Keratinocyte (primary cell): ENCODE data around the gene VPS13A. TPM values are rescaled to one million over a fixed set of nuclear protein-coding genes. Genes with fewer than 3 reads are reported as not detected.

ENCODE experiments used
- DNase-seq: peaks from one replicate; pipeline ENCODE4 v3.0.0-alpha.2; 2011; ENCODE audit warnings: low read depth, missing footprints, low spot score
- FAIRE-seq: peaks from 2 replicates; lab custom pipeline; 2011; peaks lifted over from hg19 to GRCh38; lab: Jason Lieb, UNC
- H2AFZ ChIP-seq: 2 replicates; pipeline ENCODE4 v1.6.0; 2012; ENCODE audit warnings: low read length, control low read depth, inconsistent platforms; ENCODE audit not compliant: control insufficient read depth
- H3K27ac ChIP-seq: 2 replicates; pipeline ENCODE4 v1.5.1; 2011; ENCODE audit warnings: low read length; ENCODE audit not compliant: control insufficient read depth, insufficient read depth
- H3K27me3 ChIP-seq: 3 replicates; pipeline ENCODE4 v1.6.0; 2011; ENCODE audit warnings: low read length; ENCODE audit not compliant: control insufficient read depth, insufficient read depth; ENCODE audit errors: extremely low read depth
- H3K36me3 ChIP-seq, 2 experiments: 2 replicates in 1 of 2; 3 replicates in 1 of 2; pipeline ENCODE4 v1.5.1; 2011; ENCODE audit warnings: low read length in 2 of 2, mild to moderate bottlenecking in 1 of 2; ENCODE audit not compliant: control insufficient read depth in 2 of 2, insufficient read depth in 2 of 2; ENCODE audit errors: extremely low read depth in 1 of 2
- H3K4me1 ChIP-seq: 3 replicates; pipeline ENCODE4 v1.5.1; 2011; ENCODE audit warnings: low read length; ENCODE audit not compliant: control insufficient read depth, insufficient read depth; ENCODE audit errors: extremely low read depth
- H3K4me2 ChIP-seq: 3 replicates; pipeline ENCODE4 v1.6.0; 2011; ENCODE audit warnings: low read depth, low read length; ENCODE audit not compliant: control insufficient read depth, insufficient read depth; ENCODE audit errors: extremely low read depth
- H3K4me3 ChIP-seq, 3 experiments: fragments of 200-600 bp in 1 of 3; sonication (generic) in 1 of 3; 2 replicates in 2 of 3; 3 replicates in 1 of 3; pipeline ENCODE4 v1.5.1; 2011 to 2016; ENCODE audit warnings: low read length in 3 of 3, mild to moderate bottlenecking in 3 of 3, control low read depth in 2 of 3, inconsistent platforms in 1 of 3, low read depth in 1 of 3, mixed read lengths in 1 of 3, mixed run types in 1 of 3, moderate library complexity in 1 of 3; ENCODE audit not compliant: control insufficient read depth in 2 of 3, insufficient read depth in 2 of 3; ENCODE audit errors: extremely low read depth in 1 of 3
- H3K79me2 ChIP-seq: 2 replicates; pipeline ENCODE4 v1.6.0; 2012; ENCODE audit warnings: low read length; ENCODE audit not compliant: control insufficient read depth, insufficient read depth
- H3K9ac ChIP-seq: 3 replicates; pipeline ENCODE4 v1.6.0; 2011; ENCODE audit warnings: low read length; ENCODE audit not compliant: control insufficient read depth, insufficient read depth; ENCODE audit errors: extremely low read depth
- H3K9me1 ChIP-seq: 3 replicates; pipeline ENCODE4 v1.6.0; 2011; ENCODE audit warnings: low read length; ENCODE audit not compliant: control insufficient read depth, insufficient read depth; ENCODE audit errors: extremely low read depth
- H3K9me3 ChIP-seq: 2 replicates; pipeline ENCODE4 v1.5.1; 2012; ENCODE audit warnings: low read depth, low read length; ENCODE audit not compliant: control insufficient read depth
- H4K20me1 ChIP-seq: 3 replicates; pipeline ENCODE4 v1.6.0; 2011; ENCODE audit warnings: low read length; ENCODE audit not compliant: control insufficient read depth, insufficient read depth; ENCODE audit errors: extremely low read depth
- EZH2 ChIP-seq: IDR thresholded peaks from one replicate; pipeline ENCODE4 v1.6.1; 2012; ENCODE audit warnings: inconsistent platforms, mild to moderate bottlenecking, low read length, moderate library complexity
- dilution Hi-C: fragments of 300-500 bp; cut with MboI; formaldehyde crosslinking; loops from one replicate; pipeline ENCODE4 v1.7.0; 2020; ENCODE audit warnings: low sequenced_read_pairs; ENCODE audit not compliant: extremely low pct_ligation_motif_present
- polyA plus RNA-seq, 5 experiments: library from polyadenylated mRNA; depleted of rRNA in 3 of 5; stranded (reverse) in 3 of 5; stranded (forward) in 1 of 5; unstranded in 1 of 5; fragments of >200 nt; gene quantifications; 1 replicate in 1 of 5; 2 replicates in 3 of 5; 3 replicates in 1 of 5; pipeline versions ENCODE4 v1.2.1 to v1.2.3, GENCODE V29; 2011 to 2012; ENCODE audit warnings: missing spikeins in 2 of 5, low read depth in 1 of 5, low replicate concordance in 1 of 5
- TF ChIP-seq, protein P1 (sequence below), 3 experiments: IDR thresholded peaks in 1 of 3; conservative IDR thresholded peaks in 1 of 3; optimal IDR thresholded peaks in 1 of 3; 2 replicates in 2 of 3; 3 replicates in 1 of 3; pipeline versions ENCODE3 to v1.5.1; 2011; ENCODE audit warnings: low read length in 3 of 3, mild to moderate bottlenecking in 3 of 3, moderate library complexity in 2 of 3, control low read depth in 1 of 3, inconsistent platforms in 1 of 3; ENCODE audit not compliant: insufficient read depth in 2 of 3; ENCODE audit errors: extremely low read depth in 1 of 3

Gene VPS13A
- polyA plus RNA-seq, 1 donor (not counting 4 experiments of a cell fraction or from before 2014, with no cell fraction given) = 55.3 TPM

DNA sequence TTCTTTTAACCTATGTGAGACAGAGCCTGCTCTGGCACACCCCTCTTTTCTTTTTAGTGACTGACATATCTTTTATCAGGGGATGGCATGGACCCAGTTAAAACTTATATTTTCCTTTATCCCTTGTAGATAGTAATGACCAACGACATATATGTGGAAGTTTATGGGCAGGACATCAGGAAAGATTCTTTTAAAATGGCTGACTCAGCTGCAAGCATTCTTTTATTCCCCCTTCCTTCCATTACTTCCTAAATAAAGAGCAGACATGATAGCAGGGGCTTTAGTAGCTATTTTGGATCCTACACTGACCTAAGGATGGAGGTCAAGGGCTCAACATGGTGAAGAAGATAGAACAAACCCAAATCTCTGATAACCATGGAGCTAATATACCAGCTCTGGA, 25.0 kb upstream of the VPS13A start:
- no peak for FAIRE-seq
- dilution Hi-C loops = no loop called here

DNA sequence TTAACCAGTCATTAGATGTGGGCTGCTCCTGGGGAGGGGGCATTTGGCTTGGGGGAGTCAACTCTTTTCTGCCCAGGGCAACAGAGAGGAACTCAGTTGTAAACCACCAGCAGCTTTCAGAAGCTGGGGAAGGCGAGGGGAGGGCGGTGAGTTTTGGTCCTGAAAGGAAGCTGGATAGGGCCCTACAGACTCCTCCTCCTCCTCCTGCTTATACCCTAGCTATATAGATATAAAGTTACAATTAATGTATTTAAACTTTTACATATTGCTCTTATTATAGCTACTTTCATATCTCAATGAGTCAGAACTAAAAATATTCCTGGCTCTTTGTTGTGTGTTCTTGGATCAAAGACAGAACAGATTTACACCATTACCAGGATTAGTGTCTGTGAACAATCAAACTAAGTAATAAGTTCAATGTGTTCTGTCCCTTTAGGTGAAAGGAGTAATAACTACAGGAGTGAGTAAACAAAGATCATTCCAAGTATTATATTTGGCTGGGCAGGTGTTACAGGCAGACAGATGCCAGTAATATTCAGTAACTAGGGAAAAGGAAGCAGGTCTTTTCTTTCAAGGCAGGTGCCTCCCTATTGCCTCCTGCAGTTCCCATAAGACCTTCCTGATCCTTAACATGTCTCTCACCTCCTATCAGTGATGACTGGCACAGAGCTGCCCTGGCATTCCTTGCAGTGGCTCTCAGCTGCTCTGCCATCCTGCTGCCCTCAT, 20.5 kb upstream of the VPS13A start:
- no peak for DNase-seq
- peaks cover 36% of the 10 kb centered on the region for H3K4me1 ChIP-seq
- H2AFZ ChIP-seq = peak overlapping the region; percentile 71
- no peak for FAIRE-seq
- no peaks in the 10 kb centered on the region for H3K9me1 ChIP-seq
- no peak overlapping the region for H3K4me2 ChIP-seq
- no peaks in the 10 kb centered on the region for H3K36me3 ChIP-seq
- no peaks in the 10 kb centered on the region for H3K9me3 ChIP-seq
- no peaks in the 10 kb centered on the region for H3K79me2 ChIP-seq
- no peak overlapping the region for H3K4me3 ChIP-seq
- dilution Hi-C loops = no loop called here
- no peaks in the 10 kb centered on the region for H3K27me3 ChIP-seq
- H3K27ac ChIP-seq = peak overlapping the region; percentile 6
- H4K20me1 ChIP-seq = no peaks in the 10 kb centered on the region
- H3K9ac ChIP-seq = no peak overlapping the region
- TF ChIP-seq, protein P1, sequence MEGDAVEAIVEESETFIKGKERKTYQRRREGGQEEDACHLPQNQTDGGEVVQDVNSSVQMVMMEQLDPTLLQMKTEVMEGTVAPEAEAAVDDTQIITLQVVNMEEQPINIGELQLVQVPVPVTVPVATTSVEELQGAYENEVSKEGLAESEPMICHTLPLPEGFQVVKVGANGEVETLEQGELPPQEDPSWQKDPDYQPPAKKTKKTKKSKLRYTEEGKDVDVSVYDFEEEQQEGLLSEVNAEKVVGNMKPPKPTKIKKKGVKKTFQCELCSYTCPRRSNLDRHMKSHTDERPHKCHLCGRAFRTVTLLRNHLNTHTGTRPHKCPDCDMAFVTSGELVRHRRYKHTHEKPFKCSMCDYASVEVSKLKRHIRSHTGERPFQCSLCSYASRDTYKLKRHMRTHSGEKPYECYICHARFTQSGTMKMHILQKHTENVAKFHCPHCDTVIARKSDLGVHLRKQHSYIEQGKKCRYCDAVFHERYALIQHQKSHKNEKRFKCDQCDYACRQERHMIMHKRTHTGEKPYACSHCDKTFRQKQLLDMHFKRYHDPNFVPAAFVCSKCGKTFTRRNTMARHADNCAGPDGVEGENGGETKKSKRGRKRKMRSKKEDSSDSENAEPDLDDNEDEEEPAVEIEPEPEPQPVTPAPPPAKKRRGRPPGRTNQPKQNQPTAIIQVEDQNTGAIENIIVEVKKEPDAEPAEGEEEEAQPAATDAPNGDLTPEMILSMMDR (optimal IDR thresholded peaks at IDR 0.05 in 1 of 3, IDR thresholded peaks at IDR 0.05 in 1 of 3, conservative IDR thresholded peaks at IDR 0.05 in 1 of 3; ENCODE audit: extremely low read depth in 1 of 3, insufficient read depth in 2 of 3, low read length in 3 of 3) = no peak
- TF ChIP-seq EZH2 = no peak

More for the DNA sequence above, 25.0 kb upstream of the VPS13A start:
- H3K4me3 ChIP-seq = no peak overlapping the region
- peaks cover 8% of the 10 kb centered on the region for H3K4me1 ChIP-seq
- no peak for DNase-seq
- H3K27me3 ChIP-seq = no peaks in the 10 kb centered on the region
- H3K9me3 ChIP-seq = no peaks in the 10 kb centered on the region
- no peaks in the 10 kb centered on the region for H3K36me3 ChIP-seq
- H3K4me2 ChIP-seq = no peak overlapping the region
- no peaks in the 10 kb centered on the region for H3K79me2 ChIP-seq
- no peak for TF ChIP-seq EZH2
- H3K27ac ChIP-seq = no peak overlapping the region
- no peaks in the 10 kb centered on the region for H4K20me1 ChIP-seq
- no peak overlapping the region for H2AFZ ChIP-seq
- H3K9me1 ChIP-seq = no peaks in the 10 kb centered on the region
- H3K9ac ChIP-seq = no peak overlapping the region
